ENCODE measurements around the gene RNF186. TPM values are rescaled to one million over a fixed set of nuclear protein-coding genes. Genes with fewer than 3 reads are reported as not detected.
A peak's percentile ranks its signal among the peaks of the same experiment; 100 is the strongest.

The RNF186 gene
- total and polyA plus RNA-seq, 2 donors (not counting 1 experiment from before 2014, with no cell fraction given) = not detected

DNA sequence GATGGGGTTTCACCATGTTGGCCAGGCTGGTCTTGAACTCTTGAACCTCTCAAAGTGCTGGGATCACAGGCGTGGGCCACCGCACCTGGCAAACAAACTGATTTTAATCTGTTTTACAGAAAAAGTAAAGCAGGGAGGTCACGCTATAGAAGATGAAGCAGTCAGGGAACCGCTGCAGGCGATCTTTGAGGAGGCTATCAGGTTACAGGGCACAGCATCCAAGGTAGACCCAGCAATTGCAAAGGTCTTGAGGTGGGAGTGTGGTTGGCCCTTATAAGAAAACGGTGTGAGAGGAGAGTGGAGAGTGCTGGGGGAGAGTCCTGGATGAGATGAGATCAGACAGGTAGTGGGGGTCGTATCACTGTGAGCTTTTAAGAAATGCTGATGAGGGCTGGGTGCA is 12.8 kb downstream of the RNF186 start:
- H3K4me1 ChIP-seq (ENCODE audit: control insufficient read depth in 2 of 2, insufficient read depth in 2 of 2, low read length in 2 of 2) = peaks cover 9 to 24% of the 10 kb centered on the region in 2 donors
- intact Hi-C loops (cut with micrococcal nuclease) = no loop called here
- H3K27ac Mint-ChIP-seq = no peak overlapping the region
- ChIA-PET CTCF (no interaction called here), POLR2A (no interaction called here)
- H2AFZ ChIP-seq (ENCODE audit: insufficient read depth, low read depth, low read length, poor library complexity, severe bottlenecking) = no peak overlapping the region
- H3K27ac ChIP-seq (ENCODE audit: low read length in 2 of 2) = no peak overlapping the region
- peaks cover 18% of the 10 kb centered on the region for H3K27me3 Mint-ChIP-seq
- no peaks in the 10 kb centered on the region for H3K9me3 Mint-ChIP-seq (ENCODE audit: insufficient read depth)
- no peaks in the 10 kb centered on the region for H4K20me1 ChIP-seq (ENCODE audit: control insufficient read depth, insufficient read depth, low read length, poor library complexity, severe bottlenecking)
- H3K4me3 Mint-ChIP-seq = no peak overlapping the region
- DNase-seq = no peak
- WGBS (ENCODE audit: insufficient coverage) = 87% methylated on average over 7 of the region's 7 CpGs
- no peaks in the 10 kb centered on the region for H3K9me3 ChIP-seq (ENCODE audit: control extremely low read depth in 1 of 3, control insufficient read depth in 2 of 3, insufficient read depth in 1 of 3, low read length in 2 of 3)
- ATAC-seq (ENCODE audit: low read depth) = no peak
- peaks cover 21% of the 10 kb centered on the region for H3K4me1 Mint-ChIP-seq
- H3K4me3 ChIP-seq (ENCODE audit: control extremely low read depth in 1 of 5, extremely low read depth in 1 of 5, insufficient read depth in 1 of 5, low read depth in 2 of 5, low read length in 4 of 5) = no peak overlapping the region
- H3K79me2 ChIP-seq (ENCODE audit: control insufficient read depth, insufficient read depth, low read length) = no peaks in the 10 kb centered on the region
- H3K4me2 ChIP-seq (replicated peaks; ENCODE audit: low read depth, low read length, poor library complexity, severe bottlenecking) = no peak overlapping the region
- H3K27me3 ChIP-seq (replicated peaks in 1 of 4; ENCODE audit: control extremely low read depth in 1 of 4, control insufficient read depth in 3 of 4, insufficient read depth in 4 of 4, low read length in 3 of 4) = no peaks in the 10 kb centered on the region
- TF ChIP-seq EZH2 (IDR thresholded peaks at IDR 0.05; ENCODE audit: borderline replicate concordance, insufficient read depth, low read depth, low read length, poor library complexity, severe bottlenecking) = no peak
- TF ChIP-seq, protein P1, sequence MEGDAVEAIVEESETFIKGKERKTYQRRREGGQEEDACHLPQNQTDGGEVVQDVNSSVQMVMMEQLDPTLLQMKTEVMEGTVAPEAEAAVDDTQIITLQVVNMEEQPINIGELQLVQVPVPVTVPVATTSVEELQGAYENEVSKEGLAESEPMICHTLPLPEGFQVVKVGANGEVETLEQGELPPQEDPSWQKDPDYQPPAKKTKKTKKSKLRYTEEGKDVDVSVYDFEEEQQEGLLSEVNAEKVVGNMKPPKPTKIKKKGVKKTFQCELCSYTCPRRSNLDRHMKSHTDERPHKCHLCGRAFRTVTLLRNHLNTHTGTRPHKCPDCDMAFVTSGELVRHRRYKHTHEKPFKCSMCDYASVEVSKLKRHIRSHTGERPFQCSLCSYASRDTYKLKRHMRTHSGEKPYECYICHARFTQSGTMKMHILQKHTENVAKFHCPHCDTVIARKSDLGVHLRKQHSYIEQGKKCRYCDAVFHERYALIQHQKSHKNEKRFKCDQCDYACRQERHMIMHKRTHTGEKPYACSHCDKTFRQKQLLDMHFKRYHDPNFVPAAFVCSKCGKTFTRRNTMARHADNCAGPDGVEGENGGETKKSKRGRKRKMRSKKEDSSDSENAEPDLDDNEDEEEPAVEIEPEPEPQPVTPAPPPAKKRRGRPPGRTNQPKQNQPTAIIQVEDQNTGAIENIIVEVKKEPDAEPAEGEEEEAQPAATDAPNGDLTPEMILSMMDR (IDR thresholded peaks at IDR 0.05) = no peak
- H3K36me3 ChIP-seq (replicated peaks in 1 of 2; ENCODE audit: control extremely low read depth in 1 of 2, control insufficient read depth in 1 of 2, extremely low read depth in 1 of 2, insufficient read depth in 2 of 2, low read length in 1 of 2) = no peaks in the 10 kb centered on the region
- no peak overlapping the region for H3K9ac ChIP-seq (ENCODE audit: low read length)

DNA sequence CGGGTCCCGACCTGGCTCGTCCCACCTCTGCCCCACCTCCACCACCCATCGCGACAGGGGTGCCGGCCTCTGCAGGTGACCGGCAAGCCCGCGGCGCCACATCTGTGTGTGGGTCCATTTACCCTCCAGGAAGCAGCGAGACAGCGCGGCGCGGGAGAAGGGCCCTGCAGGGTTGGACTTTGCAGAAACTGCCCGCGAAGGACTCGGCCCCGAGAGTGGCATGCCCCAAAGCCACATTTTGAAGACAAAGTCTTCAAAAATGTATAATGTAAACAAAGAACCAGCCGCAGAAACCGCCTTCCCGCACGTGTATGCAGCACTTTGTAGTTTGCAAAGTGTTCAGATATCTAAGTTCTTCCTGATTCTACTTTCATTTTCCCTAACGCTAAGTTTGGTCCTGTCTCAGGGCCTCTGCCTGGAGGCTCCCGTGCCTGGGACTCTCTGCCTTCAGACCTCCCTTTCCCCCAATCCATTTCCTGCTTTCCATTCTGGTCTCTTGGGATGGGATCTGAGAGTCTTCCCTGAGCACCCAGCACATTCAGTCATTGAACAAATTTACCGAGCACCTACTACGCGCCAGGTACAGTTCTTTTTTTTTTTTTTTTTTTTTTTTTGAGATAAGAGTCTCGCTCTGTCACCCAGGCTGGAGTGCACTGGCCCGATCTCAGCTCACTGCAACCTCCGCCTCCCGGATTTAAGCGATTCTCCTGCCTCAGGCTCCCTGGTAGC is 14.8 kb downstream of the RNF186 start:
- TF ChIP-seq, protein P1 (IDR thresholded peaks at IDR 0.05) = no peak
- no peak for TF ChIP-seq EZH2 (IDR thresholded peaks at IDR 0.05; ENCODE audit: borderline replicate concordance, insufficient read depth, low read depth, low read length, poor library complexity, severe bottlenecking)
- Mint-ChIP-seq H3K4me1 (peaks cover 21% of the 10 kb centered on the region), H3K9me3 (ENCODE audit: insufficient read depth) (no peaks in the 10 kb centered on the region), H3K27ac (peak overlapping the region; percentile 94), H3K27me3 (peaks cover 10% of the 10 kb centered on the region), H3K4me3 (peak overlapping the region; percentile 96)
- DNase-seq = peak; percentile 68
- peak overlapping the region; percentile 98 for H3K4me2 ChIP-seq (replicated peaks; ENCODE audit: low read depth, low read length, poor library complexity, severe bottlenecking)
- ATAC-seq (ENCODE audit: low read depth) = peak; percentile 50
- POLR2A ChIA-PET = interaction anchor here (0.7 kb wide), 1 partner anchor 594 kb away, joined by 8 read pairs; no protein-coding TSS in a partner anchor
- peaks cover 9 to 24% of the 10 kb centered on the region in 2 donors for H3K4me1 ChIP-seq (ENCODE audit: control insufficient read depth in 2 of 2, insufficient read depth in 2 of 2, low read length in 2 of 2)
- H3K27ac ChIP-seq (ENCODE audit: low read length in 2 of 2) = peak overlapping the region; percentile 63 to 87
- CTCF ChIA-PET = no interaction called here
- no peaks in the 10 kb centered on the region for H3K27me3 ChIP-seq (replicated peaks in 1 of 4; ENCODE audit: control extremely low read depth in 1 of 4, control insufficient read depth in 3 of 4, insufficient read depth in 4 of 4, low read length in 3 of 4)
- intact Hi-C loops (cut with micrococcal nuclease) = no loop called here
- peak overlapping the region; percentile 79 to 95 (median 84) for H3K4me3 ChIP-seq (ENCODE audit: control extremely low read depth in 1 of 5, extremely low read depth in 1 of 5, insufficient read depth in 1 of 5, low read depth in 2 of 5, low read length in 4 of 5)
- no peaks in the 10 kb centered on the region for H4K20me1 ChIP-seq (ENCODE audit: control insufficient read depth, insufficient read depth, low read length, poor library complexity, severe bottlenecking)
- no peaks in the 10 kb centered on the region for H3K79me2 ChIP-seq (ENCODE audit: control insufficient read depth, insufficient read depth, low read length)
- H3K9me3 ChIP-seq (ENCODE audit: control extremely low read depth in 1 of 3, control insufficient read depth in 2 of 3, insufficient read depth in 1 of 3, low read length in 2 of 3) = no peaks in the 10 kb centered on the region
- H2AFZ ChIP-seq (ENCODE audit: insufficient read depth, low read depth, low read length, poor library complexity, severe bottlenecking) = peak overlapping the region; percentile 94
- 21% methylated on average over 27 of the region's 33 CpGs for WGBS (ENCODE audit: insufficient coverage)
- H3K9ac ChIP-seq (ENCODE audit: low read length) = peak overlapping the region; percentile 80
- H3K36me3 ChIP-seq (replicated peaks in 1 of 2; ENCODE audit: control extremely low read depth in 1 of 2, control insufficient read depth in 1 of 2, extremely low read depth in 1 of 2, insufficient read depth in 2 of 2, low read length in 1 of 2) = no peaks in the 10 kb centered on the region
